Measurements from ENCODE around the gene PRF1. TPM values are rescaled to one million over a fixed set of nuclear protein-coding genes. Genes with fewer than 3 reads are reported as not detected.

Gene PRF1
- total and polyA plus RNA-seq, 12 donors: 0.17 to 4.1 (median 1.6) TPM

DNA sequence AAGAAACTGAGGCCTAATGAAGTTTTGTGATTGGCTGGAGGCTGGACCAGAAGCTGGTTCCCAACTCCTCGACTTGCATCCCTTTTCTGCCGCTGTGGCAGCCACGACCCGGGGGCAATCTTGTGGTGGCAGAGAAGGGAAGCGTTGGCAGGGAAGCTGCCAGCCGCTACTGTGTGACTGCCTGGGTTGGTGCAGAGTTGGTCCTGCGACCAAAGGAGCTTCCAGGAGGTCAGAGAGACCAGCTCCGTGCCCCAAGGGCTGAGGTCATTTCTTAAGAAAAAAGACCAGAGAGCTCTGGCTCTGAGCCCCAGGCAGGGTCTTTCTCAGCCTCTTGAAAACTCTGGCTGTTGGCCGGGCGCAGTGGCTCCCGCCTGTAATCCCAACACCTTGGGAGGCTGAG, 47.2 kb downstream of the PRF1 start:
- Histone ChIP-seq H3K4me1 (replicated peaks in 1 of 2) (no peaks in the 10 kb centered on the region), H3K27ac (no peak overlapping the region), H3K27me3 (no peaks in the 10 kb centered on the region), H3K9me3 (replicated peaks in 1 of 3) (no peaks in the 10 kb centered on the region), H3K4me3 (no peak overlapping the region), H3K36me3 (replicated peaks in 1 of 2) (no peaks in the 10 kb centered on the region)
- intact Hi-C loops (cut with DNase I): loop anchor here in 1 of 2 donors (5.0 kb wide), 1 partner anchor 202 kb away; no protein-coding TSS in a partner anchor
- DNase-seq: no peak
- TF ChIP-seq, protein P1, sequence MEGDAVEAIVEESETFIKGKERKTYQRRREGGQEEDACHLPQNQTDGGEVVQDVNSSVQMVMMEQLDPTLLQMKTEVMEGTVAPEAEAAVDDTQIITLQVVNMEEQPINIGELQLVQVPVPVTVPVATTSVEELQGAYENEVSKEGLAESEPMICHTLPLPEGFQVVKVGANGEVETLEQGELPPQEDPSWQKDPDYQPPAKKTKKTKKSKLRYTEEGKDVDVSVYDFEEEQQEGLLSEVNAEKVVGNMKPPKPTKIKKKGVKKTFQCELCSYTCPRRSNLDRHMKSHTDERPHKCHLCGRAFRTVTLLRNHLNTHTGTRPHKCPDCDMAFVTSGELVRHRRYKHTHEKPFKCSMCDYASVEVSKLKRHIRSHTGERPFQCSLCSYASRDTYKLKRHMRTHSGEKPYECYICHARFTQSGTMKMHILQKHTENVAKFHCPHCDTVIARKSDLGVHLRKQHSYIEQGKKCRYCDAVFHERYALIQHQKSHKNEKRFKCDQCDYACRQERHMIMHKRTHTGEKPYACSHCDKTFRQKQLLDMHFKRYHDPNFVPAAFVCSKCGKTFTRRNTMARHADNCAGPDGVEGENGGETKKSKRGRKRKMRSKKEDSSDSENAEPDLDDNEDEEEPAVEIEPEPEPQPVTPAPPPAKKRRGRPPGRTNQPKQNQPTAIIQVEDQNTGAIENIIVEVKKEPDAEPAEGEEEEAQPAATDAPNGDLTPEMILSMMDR (IDR thresholded peaks at IDR 0.05): no peak
- TF ChIP-seq POLR2A (IDR thresholded peaks at IDR 0.05): no peak
- 86 to 91% (median 89%) methylated on average over 8 to 11 of the region's 11 CpGs for WGBS, 4 donors

DNA sequence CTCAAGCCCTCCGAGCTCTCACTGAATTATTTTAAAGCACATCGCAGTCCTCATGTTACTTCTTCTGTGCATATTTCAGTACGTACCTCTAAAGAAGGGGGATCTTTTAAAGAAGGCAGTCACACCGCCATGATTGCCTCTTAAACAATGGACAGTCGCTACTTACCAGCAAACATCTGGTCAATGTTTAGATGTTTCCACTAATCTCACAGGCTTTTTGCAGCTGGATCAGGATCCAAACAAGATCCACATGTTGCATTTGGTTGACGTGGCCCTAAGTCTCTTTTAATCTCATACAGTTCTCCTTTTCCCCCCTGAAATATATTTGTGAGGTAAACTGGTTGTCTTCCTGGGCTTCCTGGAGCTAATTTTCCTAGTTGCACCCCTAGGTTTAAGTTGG, 50.0 kb downstream of the PRF1 start:
- 90 to 95% (median 94%) methylated on average over 6 of the region's 6 CpGs for WGBS, 4 donors
- no peak overlapping the region for H3K4me3 ChIP-seq

DNA sequence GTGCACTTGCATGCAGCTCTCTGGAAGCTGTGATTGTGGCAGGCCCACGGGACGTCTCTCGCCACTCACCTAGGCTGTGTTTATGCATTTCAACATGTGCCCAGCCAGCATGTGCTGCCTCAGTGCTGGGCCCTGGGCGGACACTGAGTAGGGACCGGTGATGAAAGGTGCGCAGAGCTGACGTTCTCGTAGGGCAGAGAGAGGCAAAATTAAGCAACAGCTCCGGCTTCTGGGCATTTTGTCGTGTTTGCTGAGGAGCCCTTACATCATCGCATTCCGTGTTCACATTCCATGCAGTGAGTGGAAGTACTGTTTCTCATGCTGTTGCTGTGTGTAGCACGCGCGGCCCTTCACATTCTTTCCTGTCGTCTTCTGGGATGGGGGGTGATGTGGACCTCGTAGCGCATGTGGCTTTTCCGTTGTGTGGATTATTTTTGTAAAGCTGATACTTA, 50.5 kb downstream of the PRF1 start:
- no peak overlapping the region for H3K27ac ChIP-seq
- no peak overlapping the region for H3K4me3 ChIP-seq
- 84 to 91% (median 87%) methylated on average over 19 of the region's 19 CpGs for WGBS, 4 donors
- no peaks in the 10 kb centered on the region for H3K36me3 ChIP-seq (replicated peaks in 1 of 2)
- intact Hi-C loops (cut with DNase I): loop anchor here in 1 of 2 donors (2.0 to 5.0 kb wide), 2 partner anchors 209 to 330 kb away; no protein-coding TSS in a partner anchor
- H3K4me1 ChIP-seq (replicated peaks in 1 of 2): no peaks in the 10 kb centered on the region
- TF ChIP-seq, protein P1 (IDR thresholded peaks at IDR 0.05): no peak
- no peak for TF ChIP-seq POLR2A (IDR thresholded peaks at IDR 0.05)
- no peaks in the 10 kb centered on the region for H3K27me3 ChIP-seq
- DNase-seq: no peak
- H3K9me3 ChIP-seq (replicated peaks in 1 of 3): no peaks in the 10 kb centered on the region

More for the DNA sequence above, 50.0 kb downstream of the PRF1 start:
- H3K4me1 ChIP-seq (replicated peaks in 1 of 2): no peaks in the 10 kb centered on the region
- intact Hi-C loops (cut with DNase I): loop anchor here in 1 of 2 donors (5.0 kb wide), 1 partner anchor 330 kb away; no protein-coding TSS in a partner anchor
- H3K9me3 ChIP-seq (replicated peaks in 1 of 3): no peaks in the 10 kb centered on the region
- no peaks in the 10 kb centered on the region for H3K36me3 ChIP-seq (replicated peaks in 1 of 2)
- no peak overlapping the region for H3K27ac ChIP-seq
- TF ChIP-seq, protein P1 (IDR thresholded peaks at IDR 0.05): no peak
- no peak for TF ChIP-seq POLR2A (IDR thresholded peaks at IDR 0.05)
- no peak for DNase-seq
- H3K27me3 ChIP-seq: no peaks in the 10 kb centered on the region

DNA sequence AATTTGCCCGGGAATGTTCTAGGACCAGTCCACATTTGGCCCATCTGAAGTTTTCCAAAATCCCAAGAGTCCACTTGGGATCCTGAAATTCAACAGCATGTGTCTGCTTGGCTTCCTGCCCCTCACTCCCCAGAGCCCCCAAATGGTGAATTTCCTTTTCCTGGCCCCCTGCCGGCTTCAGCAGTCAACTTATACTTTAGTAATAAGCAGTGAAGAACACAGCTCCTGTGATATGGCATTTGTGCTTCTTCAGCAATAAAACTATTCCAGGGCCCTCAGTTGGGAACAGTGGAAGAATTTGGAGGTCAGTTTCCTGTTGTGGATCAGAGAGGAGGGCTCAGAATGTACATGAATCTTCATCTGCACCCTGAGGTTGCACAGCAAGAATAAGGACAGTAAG, 51.1 kb downstream of the PRF1 start:
- Histone ChIP-seq H3K9me3 (replicated peaks in 1 of 3) (no peaks in the 10 kb centered on the region), H3K27me3 (no peaks in the 10 kb centered on the region), H3K4me3 (no peak overlapping the region), H3K27ac (no peak overlapping the region), H3K36me3 (replicated peaks in 1 of 2) (no peaks in the 10 kb centered on the region), H3K4me1 (replicated peaks in 1 of 2) (no peaks in the 10 kb centered on the region)
- WGBS, 4 donors: 51 to 82% (median 55%) methylated on average over 2 of the region's 2 CpGs
- DNase-seq: no peak
- intact Hi-C loops (cut with DNase I): loop anchor here in 1 of 2 donors (2.0 to 5.0 kb wide), 2 partner anchors 209 to 331 kb away; no protein-coding TSS in a partner anchor
- TF ChIP-seq POLR2A (IDR thresholded peaks at IDR 0.05): no peak
- TF ChIP-seq, protein P1 (IDR thresholded peaks at IDR 0.05): no peak
